ENCODE data around the gene MECP2. TPM values are rescaled to one million over a fixed set of nuclear protein-coding genes. Genes with fewer than 3 reads are reported as not detected.
A peak's percentile ranks its signal among the peaks of the same experiment; 100 is the strongest.

MECP2 gene
- total RNA-seq, 2 donors from 2014 or later: 34.4 to 35.3 TPM

GRCh38 chrX:154038656-154039055 lies 58.9 kb downstream of the MECP2 start:
- Histone ChIP-seq H3K4me3 (ENCODE audit: low read length) (no peak overlapping the region), H3K27me3 (ENCODE audit: control insufficient read depth, insufficient read depth, low read length, poor library complexity, severe bottlenecking) (no peaks in the 10 kb centered on the region), H3K4me1 (ENCODE audit: control insufficient read depth, insufficient read depth, low read length) (no peaks in the 10 kb centered on the region), H3K27ac (ENCODE audit: low read depth, low read length) (no peak overlapping the region), H3K36me3 (ENCODE audit: control insufficient read depth, insufficient read depth, low read length) (peaks cover 4% of the 10 kb centered on the region), H3K9me3 (ENCODE audit: control insufficient read depth, low read length) (no peaks in the 10 kb centered on the region), H3K9ac (ENCODE audit: extremely low read depth, low read length, poor library complexity, severe bottlenecking) (no peak overlapping the region)
- H3K4me3 Mint-ChIP-seq: no peak overlapping the region
- no peak overlapping the region for H3K27ac Mint-ChIP-seq
- H3K9me3 Mint-ChIP-seq: peaks cover 67% of the 10 kb centered on the region
- peaks cover 17% of the 10 kb centered on the region for H3K36me3 Mint-ChIP-seq (ENCODE audit: low read depth)
- 100% methylated on average over 4 of the region's 5 CpGs; no CpG with 5 or more reads in 1 of the 2 experiments for WGBS, 2 experiments (ENCODE audit: insufficient coverage in 1 of 2, insufficient read length in 1 of 2)
- no peak for DNase-seq
- no peaks in the 10 kb centered on the region for H3K27me3 Mint-ChIP-seq (ENCODE audit: insufficient read depth)
- peaks cover under 1% of the 10 kb centered on the region for H3K4me1 Mint-ChIP-seq
- no peak for TF ChIP-seq CTCF (conservative IDR thresholded peaks at IDR 0.05)

DNA sequence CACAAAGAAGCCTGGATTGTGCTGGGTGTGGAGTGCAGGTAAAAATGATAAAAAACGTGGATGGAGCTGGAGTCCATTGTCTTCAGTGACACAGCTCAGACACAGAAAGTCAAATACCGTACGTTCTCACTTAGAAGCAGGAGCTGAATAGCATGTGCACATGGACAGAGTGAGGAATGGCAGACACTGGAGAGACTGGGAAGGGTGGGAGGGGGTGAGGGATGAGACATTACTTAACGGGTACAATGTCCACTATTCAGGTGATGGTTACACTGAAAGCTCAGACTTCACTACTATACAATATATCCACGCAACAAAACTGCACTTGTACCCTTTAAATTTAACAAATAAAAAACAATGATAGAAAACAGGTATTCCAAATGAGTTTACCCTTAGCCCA lies 59.8 kb downstream of the MECP2 start:
- Mint-ChIP-seq H3K9me3 (peaks cover 67% of the 10 kb centered on the region), H3K4me1 (peaks cover 6% of the 10 kb centered on the region), H3K4me3 (no peak overlapping the region), H3K36me3 (ENCODE audit: low read depth) (peaks cover 17% of the 10 kb centered on the region), H3K27ac (no peak overlapping the region), H3K27me3 (ENCODE audit: insufficient read depth) (no peaks in the 10 kb centered on the region)
- no peak for DNase-seq
- H3K4me1 ChIP-seq (ENCODE audit: control insufficient read depth, insufficient read depth, low read length): no peaks in the 10 kb centered on the region
- 97% methylated on average over 5 of the region's 5 CpGs; no CpG with 5 or more reads in 1 of the 2 experiments for WGBS, 2 experiments (ENCODE audit: insufficient coverage in 1 of 2, insufficient read length in 1 of 2)
- no peaks in the 10 kb centered on the region for H3K9me3 ChIP-seq (ENCODE audit: control insufficient read depth, low read length)
- peaks cover 4% of the 10 kb centered on the region for H3K36me3 ChIP-seq (ENCODE audit: control insufficient read depth, insufficient read depth, low read length)
- H3K4me3 ChIP-seq (ENCODE audit: low read length): no peak overlapping the region
- TF ChIP-seq CTCF (conservative IDR thresholded peaks at IDR 0.05): no peak
- no peak overlapping the region for H3K27ac ChIP-seq (ENCODE audit: low read depth, low read length)
- H3K27me3 ChIP-seq (ENCODE audit: control insufficient read depth, insufficient read depth, low read length, poor library complexity, severe bottlenecking): no peaks in the 10 kb centered on the region
- no peak overlapping the region for H3K9ac ChIP-seq (ENCODE audit: extremely low read depth, low read length, poor library complexity, severe bottlenecking)

- peaks cover 7% of the 10 kb centered on the region for H3K4me1 Mint-ChIP-seq
- H3K27me3 ChIP-seq (ENCODE audit: control insufficient read depth, insufficient read depth, low read length, poor library complexity, severe bottlenecking): no peaks in the 10 kb centered on the region
- no peaks in the 10 kb centered on the region for H3K4me1 ChIP-seq (ENCODE audit: control insufficient read depth, insufficient read depth, low read length)
- DNase-seq: peak; percentile 61
- H3K4me3 ChIP-seq (ENCODE audit: low read length): no peak overlapping the region
- peaks cover 4% of the 10 kb centered on the region for H3K36me3 ChIP-seq (ENCODE audit: control insufficient read depth, insufficient read depth, low read length)
- no peaks in the 10 kb centered on the region for H3K9me3 ChIP-seq (ENCODE audit: control insufficient read depth, low read length)
- peaks cover 74% of the 10 kb centered on the region for H3K9me3 Mint-ChIP-seq
- no peak overlapping the region for H3K9ac ChIP-seq (ENCODE audit: extremely low read depth, low read length, poor library complexity, severe bottlenecking)
- 50 to 72% methylated on average over 2 to 4 of the region's 8 CpGs for WGBS, 2 experiments (ENCODE audit: insufficient coverage in 1 of 2, insufficient read length in 1 of 2)
- H3K27ac Mint-ChIP-seq: no peak overlapping the region
- H3K27ac ChIP-seq (ENCODE audit: low read depth, low read length): no peak overlapping the region
- H3K36me3 Mint-ChIP-seq (ENCODE audit: low read depth): peaks cover 27% of the 10 kb centered on the region
- H3K27me3 Mint-ChIP-seq (ENCODE audit: insufficient read depth): no peaks in the 10 kb centered on the region
- no peak for TF ChIP-seq CTCF (conservative IDR thresholded peaks at IDR 0.05)
- H3K4me3 Mint-ChIP-seq: no peak overlapping the region
Measured at GRCh38 chrX:154036513-154036912, 61.0 kb downstream of the MECP2 start.

Data from endodermal cell (in vitro differentiated cells).